ENCODE results near the gene NOL9.

Gene NOL9

GRCh38 chr1:6500544-6501278 is 53.6 kb downstream of the NOL9 start:
- TF ChIP-seq CTCF (IDR thresholded peaks at IDR 0.05; ENCODE audit: borderline replicate concordance, insufficient read depth, low read depth, low read length) = no peak
- H3K4me3 ChIP-seq (ENCODE audit: low read depth, low read length) = no peak overlapping the region

DNA sequence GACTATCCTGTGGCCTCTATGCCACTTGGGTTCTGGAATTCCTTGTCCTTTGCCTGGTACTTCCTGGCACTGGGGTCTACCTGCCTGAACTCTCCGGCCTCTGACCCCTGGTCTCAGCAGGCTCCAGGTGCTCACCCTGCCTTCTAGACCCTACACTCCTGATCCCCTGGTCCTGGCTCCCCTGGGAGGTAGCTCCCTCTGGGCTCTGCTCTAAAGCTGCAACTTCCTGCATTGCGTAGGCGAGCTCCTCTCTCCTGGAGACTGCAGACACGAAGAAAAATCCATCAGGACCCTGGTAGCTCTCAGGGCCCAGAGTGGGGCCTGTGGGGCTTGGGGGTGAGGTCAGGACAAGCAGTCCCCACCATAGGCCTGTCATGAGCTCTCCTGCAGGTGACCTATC is 55.0 kb downstream of the NOL9 start:
- no peak for TF ChIP-seq CTCF (IDR thresholded peaks at IDR 0.05; ENCODE audit: borderline replicate concordance, insufficient read depth, low read depth, low read length)

GRCh38 chr1:6498576-6499111 is 55.7 kb downstream of the NOL9 start:
- TF ChIP-seq CTCF (IDR thresholded peaks at IDR 0.05; ENCODE audit: borderline replicate concordance, insufficient read depth, low read depth, low read length) = no peak
- H3K4me3 ChIP-seq (ENCODE audit: low read depth, low read length) = no peak overlapping the region

More for the DNA sequence above, 55.0 kb downstream of the NOL9 start:
- H3K4me3 ChIP-seq (ENCODE audit: low read depth, low read length) = no peak overlapping the region

- H3K4me3 ChIP-seq (ENCODE audit: low read depth, low read length) = no peak overlapping the region
- no peak for TF ChIP-seq CTCF (IDR thresholded peaks at IDR 0.05; ENCODE audit: borderline replicate concordance, insufficient read depth, low read depth, low read length)
Observed at GRCh38 chr1:6497867-6498575, 56.3 kb downstream of the NOL9 start.

GRCh38 chr1:6497215-6497866 is 57.0 kb downstream of the NOL9 start:
- TF ChIP-seq CTCF (IDR thresholded peaks at IDR 0.05; ENCODE audit: borderline replicate concordance, insufficient read depth, low read depth, low read length) = no peak
- H3K4me3 ChIP-seq (ENCODE audit: low read depth, low read length) = no peak overlapping the region

GRCh38 chr1:6496890-6497214 is 57.5 kb downstream of the NOL9 start:
- H3K4me3 ChIP-seq (ENCODE audit: low read depth, low read length) = no peak overlapping the region
- no peak for TF ChIP-seq CTCF (IDR thresholded peaks at IDR 0.05; ENCODE audit: borderline replicate concordance, insufficient read depth, low read depth, low read length)

All from GM12875 (cell line).